H9 (cell line): ENCODE measurements around the gene BRD3OS. TPM values are rescaled to one million over a fixed set of nuclear protein-coding genes. Genes with fewer than 3 reads are reported as not detected.

Source experiments
- DNase-seq: peaks from one replicate; pipeline ENCODE4 v3.0.0-alpha.2; 2017
- H2AFZ ChIP-seq: one replicate; pipeline ENCODE4 v1.6.1; 2013; ENCODE audit warnings: mild to moderate bottlenecking, low read length, control low read depth, moderate library complexity
- H2AK5ac ChIP-seq: 2 replicates; pipeline ENCODE4 v1.6.1; 2013; ENCODE audit warnings: low read length, control low read depth, mixed read lengths; ENCODE audit not compliant: insufficient read length
- H2BK120ac ChIP-seq: one replicate; pipeline ENCODE4 v1.6.1; 2013; ENCODE audit warnings: low read depth, mild to moderate bottlenecking, low read length, control low read depth, inconsistent platforms; ENCODE audit not compliant: poor library complexity, severe bottlenecking
- H2BK12ac ChIP-seq: 2 replicates; pipeline ENCODE4 v1.6.1; 2013; ENCODE audit warnings: low read length, control low read depth, mixed read lengths, low read depth; ENCODE audit not compliant: insufficient read length
- H2BK15ac ChIP-seq: 2 replicates; pipeline ENCODE4 v1.6.1; 2013; ENCODE audit warnings: low read depth, low read length, control low read depth
- H2BK20ac ChIP-seq: one replicate; pipeline ENCODE4 v1.6.1; 2013; ENCODE audit warnings: low read depth, mild to moderate bottlenecking, low read length, control low read depth, inconsistent platforms; ENCODE audit not compliant: poor library complexity, severe bottlenecking
- H2BK5ac ChIP-seq: 2 replicates; pipeline ENCODE4 v1.6.1; 2013; ENCODE audit warnings: low read length, control low read depth, mixed read lengths; ENCODE audit not compliant: insufficient read length
- H3K14ac ChIP-seq: 2 replicates; pipeline ENCODE4 v1.6.1; 2013; ENCODE audit warnings: low read length, control low read depth; ENCODE audit not compliant: insufficient read depth
- H3K18ac ChIP-seq: 2 replicates; pipeline ENCODE4 v1.6.1; 2013; ENCODE audit warnings: low read depth, mild to moderate bottlenecking, mixed read lengths, low read length, control low read depth; ENCODE audit not compliant: insufficient read length
- H3K23ac ChIP-seq: 2 replicates; pipeline ENCODE4 v1.6.1; 2013; ENCODE audit warnings: low read length, control low read depth, mixed read lengths, low read depth; ENCODE audit not compliant: insufficient read length
- H3K23me2 ChIP-seq: 2 replicates; pipeline ENCODE4 v1.6.1; 2013; ENCODE audit warnings: low read depth, mild to moderate bottlenecking, mixed read lengths, low read length, control low read depth; ENCODE audit not compliant: insufficient read length, poor library complexity, severe bottlenecking
- H3K27ac ChIP-seq: 2 replicates; pipeline ENCODE4 v1.5.1; 2013; ENCODE audit warnings: low read length, control low read depth, mixed read lengths, low read depth; ENCODE audit not compliant: insufficient read length
- H3K27me3 ChIP-seq: 2 replicates; pipeline ENCODE4 v1.6.1; 2013; ENCODE audit warnings: low read length, control low read depth, inconsistent platforms; ENCODE audit not compliant: insufficient read depth
- H3K4ac ChIP-seq: 2 replicates; pipeline ENCODE4 v1.6.1; 2013; ENCODE audit warnings: low read depth, mild to moderate bottlenecking, control low read depth, inconsistent platforms, low read length, moderate library complexity
- H3K4me1 ChIP-seq: 2 replicates; pipeline ENCODE4 v1.6.1; 2013; ENCODE audit warnings: low read length, control low read depth, inconsistent platforms; ENCODE audit not compliant: insufficient read depth
- H3K4me2 ChIP-seq: 2 replicates; pipeline ENCODE4 v1.6.1; 2013; ENCODE audit warnings: low read length, control low read depth, mixed read lengths; ENCODE audit not compliant: insufficient read length, insufficient read depth
- H3K56ac ChIP-seq: 2 replicates; pipeline ENCODE4 v1.6.1; 2013; ENCODE audit warnings: low read depth, mild to moderate bottlenecking, mixed read lengths, low read length, control low read depth; ENCODE audit not compliant: insufficient read length
- H3K79me1 ChIP-seq: 2 replicates; pipeline ENCODE4 v1.6.1; 2013; ENCODE audit warnings: low read depth, mild to moderate bottlenecking, moderate library complexity, low read length, control low read depth, inconsistent platforms; ENCODE audit not compliant: insufficient read depth, poor library complexity, severe bottlenecking
- H3K79me2 ChIP-seq: 2 replicates; pipeline ENCODE4 v1.6.1; 2013; ENCODE audit warnings: low read length, control low read depth, inconsistent platforms; ENCODE audit not compliant: insufficient read depth
- H3K9ac ChIP-seq: 2 replicates; pipeline ENCODE4 v1.6.1; 2013; ENCODE audit warnings: low read length, control low read depth, mixed read lengths; ENCODE audit not compliant: insufficient read length; ENCODE audit errors: extremely low read depth
- H3K9me3 ChIP-seq: one replicate; pipeline ENCODE4 v1.6.1; 2013; ENCODE audit warnings: low read depth, low read length, inconsistent platforms; ENCODE audit not compliant: control insufficient read depth
- H3T11ph ChIP-seq: one replicate; pipeline ENCODE4 v1.6.1; 2013; ENCODE audit warnings: mild to moderate bottlenecking, low read length, control low read depth, inconsistent platforms
- H4K20me1 ChIP-seq: one replicate; pipeline ENCODE4 v1.6.1; 2013; ENCODE audit not compliant: control insufficient read depth, insufficient read length, insufficient read depth
- H4K5ac ChIP-seq: 2 replicates; pipeline ENCODE4 v1.6.1; 2013; ENCODE audit warnings: low read depth, mild to moderate bottlenecking, mixed read lengths, low read length, control low read depth; ENCODE audit not compliant: insufficient read length
- H4K8ac ChIP-seq: replicated peaks from 2 replicates; pipeline ENCODE4 v1.6.1; 2013; ENCODE audit warnings: low read length, control low read depth, mixed read lengths, low read depth; ENCODE audit not compliant: insufficient read length
- H4K91ac ChIP-seq: 2 replicates; pipeline ENCODE4 v1.6.1; 2013; ENCODE audit warnings: low read depth, mild to moderate bottlenecking, moderate library complexity, mixed read lengths, low read length, control low read depth; ENCODE audit not compliant: insufficient read length
- H3K27ac Mint-ChIP-seq, 3 experiments: 2 replicates in 2 of 3; 3 replicates in 1 of 3; pipeline ENCODE4 v1.8.0; 2020 to 2021; ENCODE audit warnings: mixed read lengths in 3 of 3, mild to moderate bottlenecking in 1 of 3, moderate library complexity in 1 of 3
- H3K27me3 Mint-ChIP-seq: 2 replicates; pipeline ENCODE4 v1.8.0; 2021; ENCODE audit warnings: low read depth, mild to moderate bottlenecking, moderate library complexity, mixed read lengths
- H3K36me3 Mint-ChIP-seq, 3 experiments: 2 replicates in 2 of 3; 3 replicates in 1 of 3; pipeline ENCODE4 v1.8.0; 2020 to 2021; ENCODE audit warnings: low read depth in 3 of 3, mixed read lengths in 3 of 3; ENCODE audit not compliant: insufficient read depth in 1 of 3
- H3K4me1 Mint-ChIP-seq, 2 experiments: 2 replicates each; pipeline ENCODE4 v1.8.0; 2020; ENCODE audit warnings: mixed read lengths in 2 of 2
- H3K4me3 Mint-ChIP-seq, 2 experiments: 2 replicates in 1 of 2; 3 replicates in 1 of 2; pipeline ENCODE4 v1.8.0; 2020 to 2021; ENCODE audit warnings: mild to moderate bottlenecking in 2 of 2, mixed read lengths in 2 of 2, moderate library complexity in 1 of 2
- H3K9me3 Mint-ChIP-seq, 2 experiments: 2 replicates in 1 of 2; 3 replicates in 1 of 2; pipeline ENCODE4 v1.8.0; 2020; ENCODE audit warnings: mild to moderate bottlenecking in 2 of 2, mixed read lengths in 2 of 2, moderate library complexity in 1 of 2
- WGBS: extraction: QIAGEN DNeasy Blood & Tissue Kit; methylation state at CpG from one replicate; pipeline ENCODE4 v1.1.7; 2013; ENCODE audit warnings: missing lambda C conversion rate, low lambda C conversion rate, mixed read lengths; ENCODE audit not compliant: insufficient read length; ENCODE audit errors: extremely low coverage; 5-methylcytosine and 5-hydroxymethylcytosine counted together
- total RNA-seq: library from RNA; stranded (reverse); gene quantifications from 2 replicates; pipeline ENCODE4 v1.2.1, GENCODE V29; 2021
- TF ChIP-seq, protein P1 (sequence below): fragments of 200-600 bp; sonication (generic); conservative IDR thresholded peaks from 3 replicates; pipeline ENCODE4 v1.8.0; 2021; ENCODE audit warnings: antibody characterized with exemption, mild to moderate bottlenecking

Gene BRD3OS
- total RNA-seq, 1 experiment from 2014 or later: 16.4 TPM

- Histone ChIP-seq H2AK5ac (no peak overlapping the region), H4K20me1 (no peaks in the 10 kb centered on the region), H3K4me2 (no peak overlapping the region), H4K91ac (no peak overlapping the region), H3K9me3 (peaks cover 13% of the 10 kb centered on the region), H2BK120ac (no peak overlapping the region), H4K8ac (no peak overlapping the region), H3K9ac (no peak overlapping the region), H3K23me2 (no peaks in the 10 kb centered on the region), H2BK12ac (no peak overlapping the region), H3K79me1 (no peaks in the 10 kb centered on the region), H3K14ac (no peak overlapping the region), H3K27ac (no peak overlapping the region), H3K23ac (no peak overlapping the region), H3K79me2 (no peaks in the 10 kb centered on the region), H2AFZ (no peak overlapping the region), H3K4me1 (no peaks in the 10 kb centered on the region), H4K5ac (no peak overlapping the region), H2BK5ac (no peak overlapping the region), H3T11ph (no peak overlapping the region), H2BK15ac (no peak overlapping the region), H3K56ac (no peak overlapping the region), H3K18ac (no peak overlapping the region), H3K4ac (no peak overlapping the region), H2BK20ac (no peak overlapping the region), H3K27me3 (no peaks in the 10 kb centered on the region)
- Mint-ChIP-seq H3K27ac (no peak overlapping the region), H3K9me3 (peaks cover 53 to 57% of the 10 kb centered on the region in 2 experiments), H3K4me1 (no peaks in the 10 kb centered on the region), H3K36me3 (peaks cover 5 to 19% (median 14%) of the 10 kb centered on the region in 3 experiments; a peak in 6 of 7 replicates), H3K4me3 (no peak overlapping the region), H3K27me3 (peaks cover 7% of the 10 kb centered on the region)
- WGBS: no CpG with 5 or more reads among the region's 2 CpGs
- no peak for DNase-seq
- TF ChIP-seq, protein P1, sequence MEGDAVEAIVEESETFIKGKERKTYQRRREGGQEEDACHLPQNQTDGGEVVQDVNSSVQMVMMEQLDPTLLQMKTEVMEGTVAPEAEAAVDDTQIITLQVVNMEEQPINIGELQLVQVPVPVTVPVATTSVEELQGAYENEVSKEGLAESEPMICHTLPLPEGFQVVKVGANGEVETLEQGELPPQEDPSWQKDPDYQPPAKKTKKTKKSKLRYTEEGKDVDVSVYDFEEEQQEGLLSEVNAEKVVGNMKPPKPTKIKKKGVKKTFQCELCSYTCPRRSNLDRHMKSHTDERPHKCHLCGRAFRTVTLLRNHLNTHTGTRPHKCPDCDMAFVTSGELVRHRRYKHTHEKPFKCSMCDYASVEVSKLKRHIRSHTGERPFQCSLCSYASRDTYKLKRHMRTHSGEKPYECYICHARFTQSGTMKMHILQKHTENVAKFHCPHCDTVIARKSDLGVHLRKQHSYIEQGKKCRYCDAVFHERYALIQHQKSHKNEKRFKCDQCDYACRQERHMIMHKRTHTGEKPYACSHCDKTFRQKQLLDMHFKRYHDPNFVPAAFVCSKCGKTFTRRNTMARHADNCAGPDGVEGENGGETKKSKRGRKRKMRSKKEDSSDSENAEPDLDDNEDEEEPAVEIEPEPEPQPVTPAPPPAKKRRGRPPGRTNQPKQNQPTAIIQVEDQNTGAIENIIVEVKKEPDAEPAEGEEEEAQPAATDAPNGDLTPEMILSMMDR: no peak
Measured at GRCh38 chr9:134014946-134015345, 10.3 kb upstream of the BRD3OS start.
